Nephron progenitor cell (in vitro differentiated cells): ENCODE results near the gene TUBGCP5.

ENCODE experiments used
- DNase-seq: peaks from one replicate; pipeline ENCODE4 v3.0.0; 2021
- H3K27ac Mint-ChIP-seq: 2 replicates; pipeline ENCODE4 v1.8.0; 2021; ENCODE audit warnings: mild to moderate bottlenecking, moderate library complexity, mixed read lengths
- H3K27me3 Mint-ChIP-seq: 2 replicates; pipeline ENCODE4 v1.8.0; 2021; ENCODE audit warnings: mild to moderate bottlenecking, low read depth, mixed read lengths; ENCODE audit not compliant: poor library complexity
- H3K36me3 Mint-ChIP-seq: 2 replicates; pipeline ENCODE4 v1.8.0; 2021; ENCODE audit warnings: low read depth, mixed read lengths
- H3K4me1 Mint-ChIP-seq: 2 replicates; pipeline ENCODE4 v1.8.0; 2021; ENCODE audit warnings: mixed read lengths
- H3K4me3 Mint-ChIP-seq: 2 replicates; pipeline ENCODE4 v1.8.0; 2021; ENCODE audit warnings: mild to moderate bottlenecking, moderate library complexity, mixed read lengths
- H3K9me3 Mint-ChIP-seq: 2 replicates; pipeline ENCODE4 v1.8.0; 2021; ENCODE audit warnings: mild to moderate bottlenecking, moderate library complexity, mixed read lengths
- TF ChIP-seq, protein P1 (sequence below): fragments of 200-600 bp; sonication (generic); IDR thresholded peaks from 2 replicates; pipeline ENCODE4 v1.5.0; 2021; ENCODE audit warnings: antibody characterized with exemption

Gene TUBGCP5

DNA sequence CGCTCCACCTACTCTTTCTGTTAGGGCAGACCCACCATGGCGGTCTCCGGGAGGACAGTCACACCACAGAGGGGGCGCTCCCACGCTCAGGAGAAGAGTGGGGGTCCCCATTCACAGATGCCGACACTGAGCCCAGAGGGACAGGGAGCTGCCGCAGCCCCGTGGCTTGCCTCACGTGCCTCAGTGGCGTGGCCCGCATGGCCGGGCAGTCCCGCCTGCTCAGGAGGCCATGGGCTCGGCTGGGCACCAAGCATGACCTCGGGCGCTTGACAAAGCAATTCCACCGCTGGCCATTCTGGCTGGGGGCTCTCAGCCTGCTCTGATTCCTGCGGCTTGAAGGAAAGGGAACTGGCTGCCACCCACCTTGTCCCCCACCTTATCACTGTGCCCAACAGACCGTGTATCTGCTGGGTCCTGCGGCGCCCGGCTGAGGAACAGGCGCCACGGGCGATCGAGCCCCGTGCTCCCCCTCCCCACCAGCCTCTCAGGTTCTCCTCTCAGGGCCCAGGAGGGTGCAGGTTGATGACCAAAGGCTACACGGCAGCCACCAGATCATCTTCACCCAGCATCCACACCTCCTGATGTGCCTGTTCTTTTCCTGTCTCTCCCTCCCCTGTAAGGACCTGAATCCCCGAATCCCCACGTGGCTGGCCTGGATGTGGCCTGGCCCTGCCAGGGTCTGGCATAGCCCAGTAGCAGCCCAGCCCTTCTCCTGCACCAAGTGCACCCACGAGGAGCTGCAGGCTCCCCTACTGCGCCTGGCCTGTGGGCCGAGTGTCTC is 79.9 kb downstream of the TUBGCP5 start:
- TF ChIP-seq, protein P1, sequence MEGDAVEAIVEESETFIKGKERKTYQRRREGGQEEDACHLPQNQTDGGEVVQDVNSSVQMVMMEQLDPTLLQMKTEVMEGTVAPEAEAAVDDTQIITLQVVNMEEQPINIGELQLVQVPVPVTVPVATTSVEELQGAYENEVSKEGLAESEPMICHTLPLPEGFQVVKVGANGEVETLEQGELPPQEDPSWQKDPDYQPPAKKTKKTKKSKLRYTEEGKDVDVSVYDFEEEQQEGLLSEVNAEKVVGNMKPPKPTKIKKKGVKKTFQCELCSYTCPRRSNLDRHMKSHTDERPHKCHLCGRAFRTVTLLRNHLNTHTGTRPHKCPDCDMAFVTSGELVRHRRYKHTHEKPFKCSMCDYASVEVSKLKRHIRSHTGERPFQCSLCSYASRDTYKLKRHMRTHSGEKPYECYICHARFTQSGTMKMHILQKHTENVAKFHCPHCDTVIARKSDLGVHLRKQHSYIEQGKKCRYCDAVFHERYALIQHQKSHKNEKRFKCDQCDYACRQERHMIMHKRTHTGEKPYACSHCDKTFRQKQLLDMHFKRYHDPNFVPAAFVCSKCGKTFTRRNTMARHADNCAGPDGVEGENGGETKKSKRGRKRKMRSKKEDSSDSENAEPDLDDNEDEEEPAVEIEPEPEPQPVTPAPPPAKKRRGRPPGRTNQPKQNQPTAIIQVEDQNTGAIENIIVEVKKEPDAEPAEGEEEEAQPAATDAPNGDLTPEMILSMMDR: no peak
- H3K27me3 Mint-ChIP-seq: no peaks in the 10 kb centered on the region
- H3K4me3 Mint-ChIP-seq: no peak overlapping the region
- H3K27ac Mint-ChIP-seq: no peak overlapping the region
- peaks cover 13% of the 10 kb centered on the region for H3K36me3 Mint-ChIP-seq
- H3K9me3 Mint-ChIP-seq: no peaks in the 10 kb centered on the region
- DNase-seq: peak; percentile 17
- H3K4me1 Mint-ChIP-seq: peaks cover 48% of the 10 kb centered on the region

DNA sequence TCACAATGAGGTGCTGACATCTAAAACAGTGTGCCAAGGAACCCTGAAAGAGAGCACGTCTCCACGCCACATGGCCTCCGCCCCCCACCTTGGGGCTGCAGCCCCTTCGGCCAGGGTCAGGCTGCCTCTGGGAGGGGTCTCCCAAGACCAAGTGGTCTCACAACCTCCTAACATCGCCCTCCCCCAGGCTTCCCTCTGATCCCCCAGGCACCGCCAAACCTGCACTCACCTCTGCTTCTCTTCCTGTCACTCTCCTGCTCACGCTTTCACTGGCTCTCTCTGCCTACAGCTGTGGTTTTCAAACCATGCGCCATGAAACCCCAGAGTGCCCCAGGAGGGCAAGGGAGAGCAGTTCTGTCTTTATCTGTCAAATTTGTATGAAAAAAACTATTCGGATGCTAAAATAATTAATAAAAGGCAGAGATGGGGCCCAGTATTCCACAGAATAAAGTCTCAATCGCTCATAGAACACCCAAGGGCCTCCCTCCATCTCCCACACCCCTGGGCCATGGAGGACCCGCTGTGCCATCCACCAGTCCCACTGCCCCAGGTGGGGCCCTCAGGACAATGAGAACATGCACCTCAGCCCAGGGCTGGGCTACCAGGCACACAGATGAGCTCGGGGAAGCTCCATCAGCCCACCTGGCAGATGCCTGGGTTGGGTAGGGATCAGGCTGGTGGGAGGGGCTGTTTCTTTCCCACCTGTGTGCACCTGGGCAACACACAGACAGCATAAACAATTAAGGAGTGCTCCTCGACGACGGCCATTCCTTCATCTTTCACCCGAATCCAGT is 80.7 kb downstream of the TUBGCP5 start:
- Mint-ChIP-seq H3K9me3 (no peaks in the 10 kb centered on the region), H3K27me3 (no peaks in the 10 kb centered on the region), H3K4me3 (no peak overlapping the region), H3K4me1 (peaks cover 48% of the 10 kb centered on the region), H3K36me3 (peaks cover 11% of the 10 kb centered on the region), H3K27ac (peak overlapping the region; percentile 72)
- no peak for DNase-seq
- TF ChIP-seq, protein P1: no peak

DNA sequence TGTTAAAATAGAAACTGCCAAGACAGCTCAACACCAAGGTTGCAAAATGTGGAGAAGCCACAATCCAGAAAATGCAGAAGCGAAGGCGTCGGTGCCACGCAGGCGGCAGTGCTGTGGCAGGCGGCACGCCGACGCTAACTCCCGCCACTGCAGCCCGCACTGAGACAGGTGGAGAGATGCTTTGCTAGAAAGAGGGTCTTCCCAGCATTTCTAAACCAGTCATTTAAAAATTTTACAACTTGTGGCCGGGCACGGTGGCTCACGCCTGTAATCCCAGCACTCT is 82.5 kb downstream of the TUBGCP5 start:
- peaks cover 54% of the 10 kb centered on the region for H3K4me1 Mint-ChIP-seq
- no peaks in the 10 kb centered on the region for H3K9me3 Mint-ChIP-seq
- no peaks in the 10 kb centered on the region for H3K27me3 Mint-ChIP-seq
- DNase-seq: no peak
- H3K36me3 Mint-ChIP-seq: no peaks in the 10 kb centered on the region
- peak overlapping the region; percentile 22 for H3K27ac Mint-ChIP-seq
- TF ChIP-seq, protein P1: no peak
- no peak overlapping the region for H3K4me3 Mint-ChIP-seq

DNA sequence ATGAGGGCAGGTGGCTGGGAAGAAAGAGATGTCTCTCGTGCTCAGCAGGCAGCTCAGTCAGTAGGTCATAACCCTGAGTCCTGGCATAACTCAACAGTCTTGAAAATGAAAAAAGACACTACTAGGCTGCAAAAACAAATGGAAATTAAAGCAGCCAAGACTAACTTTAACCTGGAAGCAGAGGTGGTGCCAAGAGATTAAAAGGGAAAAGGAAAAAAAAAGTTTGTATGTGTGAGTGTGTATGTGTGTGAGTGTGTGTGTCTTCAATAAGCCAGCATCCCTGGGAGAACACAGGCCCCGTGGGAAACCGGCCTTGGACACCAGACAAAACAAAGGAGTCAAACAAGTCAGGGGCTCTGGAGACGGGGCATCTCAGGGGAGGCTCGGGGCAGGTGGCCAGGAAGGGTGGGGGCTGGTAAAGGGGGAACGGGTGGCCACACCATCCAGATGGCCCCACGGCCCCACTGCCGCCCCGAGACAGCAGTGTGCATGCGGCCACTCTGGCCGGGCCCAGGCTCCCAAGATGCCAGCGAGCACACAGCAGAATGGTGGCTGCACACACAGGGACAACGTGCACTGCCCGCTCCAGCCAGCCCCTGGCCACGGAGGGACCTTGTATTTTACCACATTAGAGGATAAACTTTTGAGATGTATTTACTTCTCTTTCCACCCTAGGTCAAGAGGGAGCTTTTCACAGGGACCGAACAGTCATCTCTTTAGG is 83.0 kb downstream of the TUBGCP5 start:
- no peak for DNase-seq
- Mint-ChIP-seq H3K27ac (peak overlapping the region; percentile 97), H3K4me3 (no peak overlapping the region), H3K36me3 (no peaks in the 10 kb centered on the region), H3K4me1 (peaks cover 56% of the 10 kb centered on the region), H3K27me3 (no peaks in the 10 kb centered on the region), H3K9me3 (no peaks in the 10 kb centered on the region)
- TF ChIP-seq, protein P1: no peak

DNA sequence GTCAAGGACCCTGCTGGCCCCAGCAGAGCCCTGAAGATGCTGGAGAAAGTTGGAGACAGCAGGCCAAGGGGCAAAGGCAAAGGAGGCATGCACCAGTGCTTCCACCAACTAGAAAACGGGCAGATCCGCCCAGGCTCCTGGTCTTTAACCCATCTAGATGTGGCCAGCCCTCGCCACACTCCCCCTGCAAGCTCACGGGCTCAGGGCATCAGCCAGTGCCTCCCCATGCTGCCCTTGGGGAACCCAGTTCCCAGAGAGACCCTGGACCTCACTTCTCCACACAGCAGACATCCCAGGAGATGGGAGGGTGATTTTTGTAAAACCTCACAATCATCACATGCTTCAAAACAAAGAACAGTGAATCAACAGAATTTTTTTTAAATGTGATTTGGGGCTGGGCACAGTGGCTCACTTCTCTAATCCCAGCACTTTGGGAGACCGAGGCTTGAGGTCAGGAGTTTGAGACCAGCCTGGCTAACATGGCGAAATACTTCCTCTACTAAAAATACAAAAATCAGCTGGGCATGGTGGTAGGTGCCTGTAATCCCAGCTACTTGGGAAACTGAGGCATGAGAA is 83.7 kb downstream of the TUBGCP5 start:
- H3K36me3 Mint-ChIP-seq: no peaks in the 10 kb centered on the region
- DNase-seq: no peak
- H3K27me3 Mint-ChIP-seq: no peaks in the 10 kb centered on the region
- no peaks in the 10 kb centered on the region for H3K9me3 Mint-ChIP-seq
- H3K27ac Mint-ChIP-seq: peak overlapping the region; percentile 97
- TF ChIP-seq, protein P1: no peak
- H3K4me1 Mint-ChIP-seq: peaks cover 57% of the 10 kb centered on the region
- H3K4me3 Mint-ChIP-seq: no peak overlapping the region
